Glutamatergic neuron (in vitro differentiated cells): ENCODE data around the gene P4HTM. TPM values are rescaled to one million over a fixed set of nuclear protein-coding genes. Genes with fewer than 3 reads are reported as not detected.

Source experiments
- DNase-seq: peaks from one replicate; pipeline ENCODE4 v3.0.0; 2022
- H3K27ac Mint-ChIP-seq: one replicate; pipeline ENCODE4 v1.8.0; 2020; ENCODE audit warnings: mild to moderate bottlenecking, mixed read lengths, inconsistent platforms; ENCODE audit not compliant: unreplicated experiment
- H3K27me3 Mint-ChIP-seq: one replicate; pipeline ENCODE4 v1.8.0; 2020; ENCODE audit warnings: mild to moderate bottlenecking, moderate library complexity, mixed read lengths, inconsistent platforms; ENCODE audit not compliant: unreplicated experiment
- H3K36me3 Mint-ChIP-seq: one replicate; pipeline ENCODE4 v1.8.0; 2020; ENCODE audit warnings: mild to moderate bottlenecking, mixed read lengths, inconsistent platforms; ENCODE audit not compliant: unreplicated experiment
- H3K4me1 Mint-ChIP-seq: one replicate; pipeline ENCODE4 v1.8.0; 2020; ENCODE audit warnings: mild to moderate bottlenecking, low read depth, mixed read lengths, inconsistent platforms; ENCODE audit not compliant: unreplicated experiment
- H3K4me3 Mint-ChIP-seq: one replicate; pipeline ENCODE4 v1.8.0; 2020; ENCODE audit warnings: mild to moderate bottlenecking, mixed read lengths, inconsistent platforms; ENCODE audit not compliant: unreplicated experiment
- H3K9me3 Mint-ChIP-seq: one replicate; pipeline ENCODE4 v1.8.0; 2020; ENCODE audit warnings: mild to moderate bottlenecking, moderate library complexity, mixed read lengths, inconsistent platforms; ENCODE audit not compliant: unreplicated experiment
- CTCF ChIP-seq: fragments of 200-600 bp; sonication (generic); IDR thresholded peaks from one replicate; pipeline ENCODE4 v1.5.0; 2021; ENCODE audit not compliant: partially characterized antibody, unreplicated experiment
- total RNA-seq: library from RNA; stranded (reverse); fragmentation: NEBNext Ultra II Directional; extraction: Animal tissue kit (Norgen Biotek cat#: 25700); gene quantifications from one replicate; pipeline ENCODE4 v1.2.1, GENCODE V29; 2021; ENCODE audit not compliant: unreplicated experiment

Gene P4HTM
- total RNA-seq, 1 donor from 2014 or later = 18.4 TPM

- Mint-ChIP-seq H3K27me3 (no peaks in the 10 kb centered on the region), H3K4me3 (no peak overlapping the region), H3K9me3 (no peaks in the 10 kb centered on the region), H3K36me3 (no peaks in the 10 kb centered on the region), H3K27ac (no peak overlapping the region), H3K4me1 (no peaks in the 10 kb centered on the region)
- DNase-seq = no peak
- no peak for TF ChIP-seq CTCF
These were observed 7.4 kb upstream of the P4HTM start for GRCh38 chr3:48982686-48983085.

GRCh38 chr3:48983096-48983495, 6.9 kb upstream of the P4HTM start:
- no peak overlapping the region for H3K4me3 Mint-ChIP-seq
- no peak for TF ChIP-seq CTCF
- H3K9me3 Mint-ChIP-seq = no peaks in the 10 kb centered on the region
- no peak overlapping the region for H3K27ac Mint-ChIP-seq
- H3K4me1 Mint-ChIP-seq = peaks cover 2% of the 10 kb centered on the region
- no peaks in the 10 kb centered on the region for H3K27me3 Mint-ChIP-seq
- no peaks in the 10 kb centered on the region for H3K36me3 Mint-ChIP-seq
- DNase-seq = no peak

GRCh38 chr3:48984663-48985062, 5.4 kb upstream of the P4HTM start:
- Mint-ChIP-seq H3K9me3 (peaks cover 3% of the 10 kb centered on the region), H3K4me1 (peaks cover 8% of the 10 kb centered on the region), H3K36me3 (no peaks in the 10 kb centered on the region), H3K4me3 (no peak overlapping the region), H3K27me3 (peaks cover 3% of the 10 kb centered on the region), H3K27ac (no peak overlapping the region)
- DNase-seq = no peak
- TF ChIP-seq CTCF = no peak

- no peak for DNase-seq
- H3K27ac Mint-ChIP-seq = no peak overlapping the region
- no peak for TF ChIP-seq CTCF
- H3K4me3 Mint-ChIP-seq = peak overlapping the region; percentile 0
- no peaks in the 10 kb centered on the region for H3K36me3 Mint-ChIP-seq
- peaks cover 8% of the 10 kb centered on the region for H3K4me1 Mint-ChIP-seq
- H3K27me3 Mint-ChIP-seq = peaks cover 3% of the 10 kb centered on the region
- H3K9me3 Mint-ChIP-seq = peaks cover 3% of the 10 kb centered on the region
These were observed 4.1 kb upstream of the P4HTM start for GRCh38 chr3:48985831-48986376.

- peak overlapping the region; percentile 88 for H3K4me3 Mint-ChIP-seq
- H3K27ac Mint-ChIP-seq = peak overlapping the region; percentile 53
- peaks cover 3% of the 10 kb centered on the region for H3K9me3 Mint-ChIP-seq
- peaks cover 3% of the 10 kb centered on the region for H3K27me3 Mint-ChIP-seq
- TF ChIP-seq CTCF = no peak
- H3K4me1 Mint-ChIP-seq = peaks cover 8% of the 10 kb centered on the region
- H3K36me3 Mint-ChIP-seq = no peaks in the 10 kb centered on the region
- no peak for DNase-seq
These were observed 780 bp upstream of the P4HTM start for GRCh38 chr3:48989126-48989795.
